Measurements from ENCODE around the gene ESR1. TPM values are rescaled to one million over a fixed set of nuclear protein-coding genes. Genes with fewer than 3 reads are reported as not detected.

Gene ESR1
- total RNA-seq, 3 donors from 2014 or later: 2.2 to 74.5 (median 67.5) TPM

GRCh38 chr6:151999194-151999593, 191.7 kb downstream of the ESR1 start:
- Histone ChIP-seq H3K27ac (peak overlapping the region; percentile 14 to 32), H3K4me1 (no peaks in the 10 kb centered on the region), H3K27me3 (no peaks in the 10 kb centered on the region), H3K9me3 (no peaks in the 10 kb centered on the region), H3K4me3 (no peak overlapping the region), H3K36me3 (no peaks in the 10 kb centered on the region)
- no peak for DNase-seq (ENCODE audit: low spot score in 2 of 2)
- intact Hi-C loops (cut with DNase I; ENCODE audit: low total_unique reads): no loop called here
- TF ChIP-seq CTCF (IDR thresholded peaks at IDR 0.05): no peak
- TF ChIP-seq POLR2AphosphoS5 (IDR thresholded peaks at IDR 0.05): no peak
- no peak for TF ChIP-seq POLR2A (IDR thresholded peaks at IDR 0.05)

DNA sequence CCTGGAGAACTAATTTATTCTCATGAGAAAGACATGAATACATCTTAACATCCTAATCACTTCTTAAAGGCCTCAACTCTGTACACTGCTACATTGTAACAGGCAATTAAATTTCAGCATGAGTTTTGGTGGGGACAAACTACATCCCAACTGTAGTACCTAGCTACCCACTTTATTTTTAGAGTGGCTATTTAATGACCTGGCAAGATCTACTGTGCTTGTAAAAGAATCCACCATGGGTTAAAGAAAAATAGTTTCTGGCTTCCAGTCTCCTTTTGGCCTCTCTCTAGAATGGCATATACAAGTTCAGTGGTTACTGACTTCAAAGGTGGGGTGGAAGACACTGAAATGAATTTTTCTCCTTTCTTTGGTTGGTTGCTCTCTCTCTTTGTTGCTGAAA, 193.9 kb downstream of the ESR1 start:
- Histone ChIP-seq H3K4me1 (no peaks in the 10 kb centered on the region), H3K9me3 (no peaks in the 10 kb centered on the region), H3K4me3 (no peak overlapping the region), H3K36me3 (no peaks in the 10 kb centered on the region), H3K27ac (no peak overlapping the region), H3K27me3 (no peaks in the 10 kb centered on the region)
- DNase-seq (ENCODE audit: low spot score in 2 of 2): no peak
- intact Hi-C loops (cut with DNase I; ENCODE audit: low total_unique reads): no loop called here
- TF ChIP-seq POLR2A (IDR thresholded peaks at IDR 0.05): no peak

GRCh38 chr6:152002306-152002705, 194.8 kb downstream of the ESR1 start:
- Histone ChIP-seq H3K27me3 (no peaks in the 10 kb centered on the region), H3K9me3 (no peaks in the 10 kb centered on the region), H3K4me1 (no peaks in the 10 kb centered on the region), H3K36me3 (no peaks in the 10 kb centered on the region), H3K4me3 (no peak overlapping the region), H3K27ac (no peak overlapping the region)
- intact Hi-C loops (cut with DNase I; ENCODE audit: low total_unique reads): loop anchor here (2.0 kb wide), 1 partner anchor 30 kb away; no protein-coding TSS in a partner anchor
- no peak for TF ChIP-seq POLR2AphosphoS5 (IDR thresholded peaks at IDR 0.05)
- TF ChIP-seq POLR2A (IDR thresholded peaks at IDR 0.05): no peak
- no peak for TF ChIP-seq CTCF (IDR thresholded peaks at IDR 0.05)
- no peak for DNase-seq (ENCODE audit: low spot score in 2 of 2)

DNA sequence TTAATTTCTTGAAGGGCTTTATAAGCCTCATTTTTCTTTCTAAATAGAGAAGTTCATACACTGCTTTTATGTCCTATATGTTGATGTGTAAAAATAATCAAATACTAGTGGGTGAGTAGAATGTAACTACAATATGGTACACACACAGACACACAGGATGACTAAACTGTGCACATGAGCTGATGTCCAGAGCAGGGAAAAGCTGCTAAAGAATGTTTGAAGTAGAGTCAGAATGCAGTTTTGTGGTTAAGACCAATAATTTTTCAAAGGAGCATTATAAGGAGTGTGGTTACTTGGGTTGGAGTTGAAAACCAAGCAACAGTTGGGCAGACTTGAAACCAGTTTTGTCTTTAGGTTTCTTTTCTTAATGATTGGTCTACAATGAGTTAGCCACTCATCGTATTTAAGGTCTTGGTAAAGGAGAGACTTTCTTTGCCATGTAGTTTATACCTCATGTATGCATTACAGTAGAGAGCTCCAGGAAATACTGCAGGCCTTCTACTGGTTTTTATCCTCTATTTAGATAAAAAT, 196.6 kb downstream of the ESR1 start:
- Histone ChIP-seq H3K9me3 (no peaks in the 10 kb centered on the region), H3K36me3 (no peaks in the 10 kb centered on the region), H3K27ac (no peak overlapping the region), H3K27me3 (no peaks in the 10 kb centered on the region), H3K4me3 (no peak overlapping the region), H3K4me1 (no peaks in the 10 kb centered on the region)
- TF ChIP-seq POLR2AphosphoS5 (IDR thresholded peaks at IDR 0.05): no peak
- TF ChIP-seq CTCF (IDR thresholded peaks at IDR 0.05): no peak
- no peak for TF ChIP-seq POLR2A (IDR thresholded peaks at IDR 0.05)
- intact Hi-C loops (cut with DNase I; ENCODE audit: low total_unique reads): no loop called here
- no peak for DNase-seq (ENCODE audit: low spot score in 2 of 2)

- intact Hi-C loops (cut with DNase I; ENCODE audit: low total_unique reads): no loop called here
- H3K4me3 ChIP-seq: no peak overlapping the region
- no peak overlapping the region for H3K27ac ChIP-seq
- H3K9me3 ChIP-seq: no peaks in the 10 kb centered on the region
- H3K27me3 ChIP-seq: no peaks in the 10 kb centered on the region
- no peaks in the 10 kb centered on the region for H3K4me1 ChIP-seq
- no peak for TF ChIP-seq CTCF (IDR thresholded peaks at IDR 0.05)
- TF ChIP-seq POLR2A (IDR thresholded peaks at IDR 0.05): no peak
- no peak for TF ChIP-seq POLR2AphosphoS5 (IDR thresholded peaks at IDR 0.05)
- no peaks in the 10 kb centered on the region for H3K36me3 ChIP-seq
- no peak for DNase-seq (ENCODE audit: low spot score in 2 of 2)
Measured at GRCh38 chr6:152004896-152005295, 197.4 kb downstream of the ESR1 start.

GRCh38 chr6:152008779-152009178, 201.3 kb downstream of the ESR1 start:
- H3K4me1 ChIP-seq: no peaks in the 10 kb centered on the region
- DNase-seq (ENCODE audit: low spot score in 2 of 2): no peak
- H3K27me3 ChIP-seq: no peaks in the 10 kb centered on the region
- H3K27ac ChIP-seq: no peak overlapping the region
- no peaks in the 10 kb centered on the region for H3K9me3 ChIP-seq
- no peaks in the 10 kb centered on the region for H3K36me3 ChIP-seq
- H3K4me3 ChIP-seq: no peak overlapping the region
- TF ChIP-seq CTCF (IDR thresholded peaks at IDR 0.05) (no peak), POLR2AphosphoS5 (IDR thresholded peaks at IDR 0.05) (no peak), POLR2A (IDR thresholded peaks at IDR 0.05) (no peak)
- intact Hi-C loops (cut with DNase I; ENCODE audit: low total_unique reads): no loop called here

Measured in breast epithelium (tissue), 4 donors.